Lower lobe of right lung (tissue), 2 donors: ENCODE data around the gene PALLD. TPM values are rescaled to one million over a fixed set of nuclear protein-coding genes. Genes with fewer than 3 reads are reported as not detected.

Experiments
- ATAC-seq, 2 donors: fragments of 200-7000 bp; cut with Tn5 transposase; one replicate each; pipeline ENCODE4 v1.9.1; 2020 to 2022; ENCODE audit warnings: mild to moderate bottlenecking in 2 of 2, moderate library complexity in 2 of 2
- DNase-seq: peaks from one replicate; pipeline ENCODE4 v3.0.0-alpha.2; 2020
- H3K27ac ChIP-seq: fragments of 200-600 bp; one replicate; pipeline ENCODE4 v1.8.0; 2022
- H3K27me3 ChIP-seq: fragments of 200-600 bp; one replicate; pipeline ENCODE4 v1.8.0; 2022; ENCODE audit warnings: low read depth
- H3K36me3 ChIP-seq: fragments of 200-600 bp; one replicate; pipeline ENCODE4 v1.8.0; 2022; ENCODE audit warnings: mild to moderate bottlenecking
- H3K4me1 ChIP-seq: fragments of 200-600 bp; one replicate; pipeline ENCODE4 v1.8.0; 2022
- H3K4me3 ChIP-seq: fragments of 200-600 bp; one replicate; pipeline ENCODE4 v1.8.0; 2022; ENCODE audit warnings: mild to moderate bottlenecking
- H3K9me3 ChIP-seq: fragments of 200-600 bp; one replicate; pipeline ENCODE4 v1.8.0; 2022
- CTCF ChIP-seq: fragments of 200-600 bp; IDR thresholded peaks from one replicate; pipeline ENCODE4 v1.8.0; 2022; ENCODE audit warnings: antibody characterized with exemption, mild to moderate bottlenecking
- intact Hi-C: fragments of 100-400 bp; cut with DNase I; formaldehyde crosslinking; loops from one replicate; pipeline ENCODE4 v1.11.0; 2022
- total RNA-seq: library from RNA; stranded (reverse); fragmentation: NEBNext Ultra II Directional; extraction: Animal tissue kit (Norgen Biotek cat#: 25700); gene quantifications from one replicate; pipeline ENCODE4 v1.2.1, GENCODE V29; 2021
- donor health status: DM: no; HTN: yes; CAD: no; lungs with severe emphysema.

Gene PALLD
- total RNA-seq, 1 donor from 2014 or later, result 91.9 TPM

DNA sequence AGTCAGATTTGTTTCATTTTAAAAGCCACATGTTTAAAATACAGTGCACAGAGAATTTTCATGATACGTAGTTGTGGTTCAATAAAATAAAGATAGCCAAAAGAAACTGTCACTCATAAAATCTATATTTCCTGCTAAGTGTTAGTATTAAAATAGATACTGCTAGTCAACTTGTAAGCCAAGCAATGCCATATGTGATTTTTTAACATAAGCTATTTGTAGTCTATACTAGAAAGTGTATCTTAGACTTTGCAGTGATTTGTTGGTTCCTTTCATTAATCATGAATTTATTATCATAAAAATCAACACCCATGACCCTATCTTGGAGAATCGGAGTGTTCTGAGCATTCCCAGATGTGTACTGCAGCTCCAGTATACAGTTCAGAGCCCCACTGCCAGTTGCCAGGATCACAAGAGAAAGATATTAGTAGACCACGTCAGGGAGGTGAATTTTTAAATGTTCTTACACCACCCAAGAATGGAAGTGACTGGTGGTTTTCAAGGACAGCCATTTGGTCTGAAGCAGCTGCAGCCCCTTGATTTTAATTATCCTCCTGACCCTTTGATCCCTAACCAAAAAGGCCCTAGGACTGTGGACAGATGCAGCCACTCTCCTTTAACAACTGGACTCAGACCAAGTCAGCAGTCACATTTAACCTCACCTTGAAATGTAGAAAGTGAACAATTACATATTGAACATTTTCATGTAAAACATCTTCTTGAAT lies 163.1 kb downstream of the PALLD start:
- TF ChIP-seq CTCF, result no peak
- Histone ChIP-seq H3K4me1 (no peaks in the 10 kb centered on the region), H3K27me3 (no peaks in the 10 kb centered on the region), H3K9me3 (no peaks in the 10 kb centered on the region), H3K27ac (no peak overlapping the region), H3K36me3 (no peaks in the 10 kb centered on the region), H3K4me3 (no peak overlapping the region)
- DNase-seq (no peak), ATAC-seq (no peak)
- intact Hi-C loops, result no loop called here

DNA sequence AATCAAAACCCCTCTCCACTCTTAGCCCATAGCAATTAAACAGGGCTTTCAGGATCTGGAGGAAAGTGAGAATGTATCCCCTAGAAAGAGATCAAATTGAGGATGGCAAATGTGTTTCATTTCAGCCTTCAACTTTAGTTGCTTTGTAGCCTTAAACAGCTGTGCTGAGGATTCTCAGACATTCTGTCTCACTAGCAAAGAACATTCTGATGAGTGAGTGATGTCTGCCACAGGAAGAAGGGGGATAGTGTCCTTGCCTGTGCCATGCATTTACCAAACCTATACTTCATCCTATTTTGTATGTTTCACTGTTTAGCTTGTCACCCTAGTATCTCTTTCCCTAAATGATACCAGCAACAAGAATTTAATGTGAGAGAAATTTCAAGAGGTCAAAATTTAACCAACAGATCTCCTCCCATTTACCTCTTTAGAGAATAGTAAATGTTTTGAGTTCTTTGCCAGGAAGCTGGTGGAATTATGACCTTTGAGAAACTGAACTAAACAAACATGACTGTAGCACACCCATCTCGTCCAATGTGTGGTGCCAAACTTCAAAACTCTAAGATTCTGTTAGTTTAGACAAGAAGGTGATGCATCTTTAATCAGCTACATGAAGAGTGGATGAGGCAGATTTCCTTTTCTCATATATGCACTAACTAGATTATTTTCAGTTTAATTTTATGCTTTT lies 165.6 kb downstream of the PALLD start:
- Histone ChIP-seq H3K4me1 (no peaks in the 10 kb centered on the region), H3K36me3 (no peaks in the 10 kb centered on the region), H3K27me3 (no peaks in the 10 kb centered on the region), H3K27ac (no peak overlapping the region), H3K9me3 (no peaks in the 10 kb centered on the region), H3K4me3 (no peak overlapping the region)
- DNase-seq, result no peak
- no peak for TF ChIP-seq CTCF
- intact Hi-C loops, result no loop called here
- no peak for ATAC-seq

- Histone ChIP-seq H3K9me3 (no peaks in the 10 kb centered on the region), H3K36me3 (no peaks in the 10 kb centered on the region), H3K4me3 (no peak overlapping the region), H3K27ac (no peak overlapping the region), H3K27me3 (no peaks in the 10 kb centered on the region), H3K4me1 (no peaks in the 10 kb centered on the region)
- ATAC-seq (no peak), DNase-seq (no peak)
- TF ChIP-seq CTCF, result no peak
- intact Hi-C loops, result no loop called here
These were observed 167.5 kb downstream of the PALLD start for GRCh38 chr4:168664242-168664891.

DNA sequence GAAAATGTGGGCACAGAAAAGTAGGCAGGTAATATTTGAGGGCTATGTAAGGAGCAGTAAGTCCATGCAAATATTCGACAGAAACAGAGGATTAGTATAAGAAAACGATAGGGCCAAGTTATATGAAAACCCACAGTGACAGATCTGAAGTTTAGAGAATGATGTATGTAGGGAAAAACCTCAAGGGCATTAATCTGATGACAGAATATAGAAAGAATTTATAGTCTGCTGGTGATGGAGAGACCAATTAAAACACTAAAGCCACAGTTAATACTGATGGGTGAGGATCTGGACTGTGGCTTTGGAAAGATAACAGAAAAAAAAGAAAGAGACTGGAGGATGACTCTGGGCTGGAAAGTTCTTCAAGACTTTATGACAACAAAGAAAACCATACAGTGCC lies 169.7 kb downstream of the PALLD start:
- DNase-seq (no peak), ATAC-seq (no peak)
- TF ChIP-seq CTCF, result no peak
- intact Hi-C loops, result no loop called here
- no peaks in the 10 kb centered on the region for H3K27me3 ChIP-seq
- H3K4me3 ChIP-seq, result no peak overlapping the region
- no peaks in the 10 kb centered on the region for H3K4me1 ChIP-seq
- no peak overlapping the region for H3K27ac ChIP-seq
- no peaks in the 10 kb centered on the region for H3K9me3 ChIP-seq
- no peaks in the 10 kb centered on the region for H3K36me3 ChIP-seq

- Histone ChIP-seq H3K27me3 (no peaks in the 10 kb centered on the region), H3K4me1 (no peaks in the 10 kb centered on the region), H3K9me3 (no peaks in the 10 kb centered on the region), H3K4me3 (no peak overlapping the region), H3K36me3 (no peaks in the 10 kb centered on the region), H3K27ac (no peak overlapping the region)
- intact Hi-C loops, result no loop called here
- ATAC-seq (no peak), DNase-seq (no peak)
- no peak for TF ChIP-seq CTCF
These were observed 170.5 kb downstream of the PALLD start for GRCh38 chr4:168667376-168667775.
